HepG2 (cell line): ENCODE data around the gene WDR37. TPM values are rescaled to one million over a fixed set of nuclear protein-coding genes. Genes with fewer than 3 reads are reported as not detected.

Experiments
- ADNP ChIP-seq: sonication (generic); formaldehyde crosslinking; IDR thresholded peaks from 2 replicates; pipeline ENCODE4 v1.4.0; 2020; ENCODE audit warnings: missing genetic modification reagents
- BCL3 ChIP-seq: sonication (generic); formaldehyde crosslinking; IDR thresholded peaks from 2 replicates; pipeline ENCODE4 v1.5.1; 2020; ENCODE audit warnings: mild to moderate bottlenecking, missing genetic modification reagents, moderate library complexity
- NAIF1 ChIP-seq: sonication (generic); formaldehyde crosslinking; IDR thresholded peaks from 2 replicates; pipeline ENCODE4 v1.5.0; 2020; ENCODE audit warnings: mild to moderate bottlenecking, missing genetic modification reagents, borderline replicate concordance
- NFE2L2 ChIP-seq: fragments of 150-350 bp; IDR thresholded peaks from 2 replicates; pipeline ENCODE4 v1.6.1; 2014; ENCODE audit warnings: low read length
- NFYB ChIP-seq: sonication (generic); formaldehyde crosslinking; IDR thresholded peaks from 2 replicates; pipeline ENCODE4 v1.4.0; 2020; ENCODE audit warnings: missing genetic modification reagents
- POLR2G ChIP-seq: fragments of 200-400 bp; formaldehyde crosslinking; IDR thresholded peaks from 2 replicates; pipeline ENCODE4 v1.6.1; 2018; ENCODE audit warnings: mild to moderate bottlenecking, low read depth, low read length, moderate library complexity
- RAD21 ChIP-seq: fragments of 450-650 bp; formaldehyde crosslinking; IDR thresholded peaks from 2 replicates; pipeline ENCODE4 v1.5.0; 2020; ENCODE audit warnings: mild to moderate bottlenecking
- RBM22 ChIP-seq: fragments of 200-400 bp; formaldehyde crosslinking; optimal IDR thresholded peaks from 2 replicates; pipeline ENCODE3; 2017; ENCODE audit warnings: mild to moderate bottlenecking, low read length, moderate library complexity
- TAF15 ChIP-seq: fragments of 200-400 bp; formaldehyde crosslinking; IDR thresholded peaks from one replicate; pipeline ENCODE4 v1.6.1; 2018; ENCODE audit warnings: mild to moderate bottlenecking, low read depth, low read length; ENCODE audit not compliant: poor library complexity, severe bottlenecking
- USF2 ChIP-seq, 2 experiments: sonication (generic) in 1 of 2; formaldehyde crosslinking in 1 of 2; IDR thresholded peaks; 2 replicates each; pipeline versions ENCODE4 v1.5.1 to v1.6.1; 2011 to 2020; ENCODE audit warnings: borderline replicate concordance in 1 of 2, low read depth in 1 of 2, low read length in 1 of 2, mild to moderate bottlenecking in 1 of 2, missing genetic modification reagents in 1 of 2, moderate library complexity in 1 of 2
- ZNF710 ChIP-seq: sonication (generic); formaldehyde crosslinking; IDR thresholded peaks from 2 replicates; pipeline ENCODE4 v1.5.0; 2020; ENCODE audit warnings: mild to moderate bottlenecking, missing genetic modification reagents, borderline replicate concordance
- ZNF841 ChIP-seq: sonication (generic); formaldehyde crosslinking; IDR thresholded peaks from 2 replicates; pipeline ENCODE4 v1.8.1; 2023; ENCODE audit warnings: missing genetic modification reagents, borderline replicate concordance
- ZNF850 ChIP-seq: sonication (generic); formaldehyde crosslinking; conservative IDR thresholded peaks from 2 replicates; pipeline ENCODE4 v1.9.0; 2021; ENCODE audit warnings: mild to moderate bottlenecking, missing genetic modification reagents
- polyA plus RNA-seq, 8 experiments: library from polyadenylated mRNA; depleted of rRNA in 3 of 8; stranded (reverse) in 7 of 8; unstranded in 1 of 8; fragments of >200 nt; fragmentation: Illumina TruSeq in 4 of 8; extraction: Trizol in 4 of 8; gene quantifications; 2 replicates each; pipeline versions ENCODE4 v1.2.1 to v1.2.3, GENCODE V29; 2011 to 2016; ENCODE audit warnings: low read depth in 4 of 8, missing spikeins in 1 of 8, mixed read lengths in 1 of 8; ENCODE audit not compliant: insufficient read depth in 1 of 8
- total RNA-seq, 5 experiments: library from RNA; depleted of rRNA; stranded (reverse); fragments of >200 nt; fragmentation: Illumina TruSeq; extraction: Trizol; gene quantifications; 2 replicates each; pipeline ENCODE4 v1.2.3, GENCODE V29; 2016; ENCODE audit warnings: low read depth in 1 of 5

The WDR37 gene
- total and polyA plus RNA-seq, 2 of the 13 experiments (the other 11 are each of a cell fraction or from before 2014, with no cell fraction given) = 5.9 to 7.5 TPM

- no peak for TF ChIP-seq ZNF710 (CRISPR knock-in tag)
- no peak for TF ChIP-seq POLR2G
- no peak for TF ChIP-seq TAF15
- no peak for TF ChIP-seq USF2 (IDR thresholded peaks at IDR 0.05; ENCODE audit: low read depth, low read length)
- TF ChIP-seq USF2 (CRISPR knock-in tag; IDR thresholded peaks at IDR 0.05; ENCODE audit: borderline replicate concordance) = no peak
- no peak for TF ChIP-seq NAIF1 (CRISPR knock-in tag)
- no peak for TF ChIP-seq ZNF850 (CRISPR knock-in tag)
- no peak for TF ChIP-seq ZNF841 (CRISPR knock-in tag)
- TF ChIP-seq NFYB (CRISPR knock-in tag) = no peak
- TF ChIP-seq RAD21 = no peak
- no peak for TF ChIP-seq ADNP (CRISPR knock-in tag)
- no peak for TF ChIP-seq RBM22
- no peak for TF ChIP-seq NFE2L2
- no peak for TF ChIP-seq BCL3 (CRISPR knock-in tag)
These were observed 6.0 kb upstream of the WDR37 start (continued) for GRCh38 chr10:1050145-1050544.
